HCT116 (cell line): ENCODE measurements around the gene CHST5. TPM values are rescaled to one million over a fixed set of nuclear protein-coding genes. Genes with fewer than 3 reads are reported as not detected.
A peak's percentile ranks its signal among the peaks of the same experiment; 100 is the strongest.

Experiments used
- ATAC-seq: fragments of 200-7000 bp; cut with Tn5 transposase; 2 replicates; pipeline ENCODE4 v1.9.1; 2020; ENCODE audit warnings: mild to moderate bottlenecking, moderate library complexity
- Bru-seq: library from RNA; stranded (reverse); fragments of 400-500 nt; gene quantifications from one replicate; lab custom pipeline; 2021; lab: Mats Ljungman, UMichigan
- BruChase-seq, 2 experiments: library from RNA; stranded (reverse); fragments of 400-500 nt; gene quantifications; one replicate each; lab custom pipeline; 2021; lab: Mats Ljungman, UMichigan
- BruUV-seq: library from RNA; stranded (reverse); fragments of 400-500 nt; replicated peaks from 2 replicates; lab custom pipeline; 2021; lab: Mats Ljungman, UMichigan
- CTCF ChIA-PET: fragments of 300-600 bp; sonication (Branson Sonifier 250); formaldehyde crosslinking; loops from one replicate; lab custom pipeline; 2021; ENCODE audit warnings: antibody characterized with exemption; lab: Charles Lee
- POLR2A ChIA-PET: fragments of 300-600, 350-600 bp; sonication (Branson Sonifier 250); formaldehyde crosslinking; loops from one replicate; lab custom pipeline; 2021; ENCODE audit warnings: antibody characterized with exemption; lab: Charles Lee
- RAD21 ChIA-PET, 2 experiments: fragments of 300-600 bp; sonication (Branson Sonifier 250); formaldehyde crosslinking; loops; one replicate each; lab custom pipeline; 2023; ENCODE audit warnings: low total read pairs in 2 of 2; ENCODE audit not compliant: uncharacterized antibody in 2 of 2, unreplicated experiment in 2 of 2, low non-redundant PET in 1 of 2; lab: Charles Lee
- DNase-seq: peaks from one replicate; pipeline ENCODE4 v3.0.0-alpha.2; 2010; ENCODE audit warnings: low read depth, low spot score
- H2AFZ ChIP-seq: fragments of 200-600 bp; shearing (Covaris generic), sonication (generic); 2 replicates; pipeline ENCODE4 v1.6.1; 2017; ENCODE audit warnings: low read depth, mixed run types, mixed read lengths, antibody characterized with exemption, low read length; ENCODE audit not compliant: poor library complexity, severe bottlenecking
- H3K27ac ChIP-seq: 2 replicates; pipeline ENCODE4 v1.5.1; 2012; ENCODE audit warnings: low read depth, low read length
- H3K27me3 ChIP-seq: fragments of 200-600 bp; sonication (generic); 2 replicates; pipeline ENCODE4 v1.6.1; 2016; ENCODE audit warnings: mixed run types, low read length, mixed read lengths; ENCODE audit not compliant: insufficient read depth
- H3K36me3 ChIP-seq, 2 experiments: fragments of 200-500 bp in 1 of 2; fragments of 200-600 bp in 1 of 2; sonication (Bioruptor generic) in 1 of 2; sonication (generic) in 1 of 2; 2 replicates each; pipeline versions ENCODE4 v1.5.1 to v1.6.1; 2014 to 2016; ENCODE audit warnings: low read length in 2 of 2, inconsistent platforms in 1 of 2, mixed read lengths in 1 of 2, mixed run types in 1 of 2; ENCODE audit not compliant: insufficient read depth in 2 of 2, control insufficient read depth in 1 of 2
- H3K4me1 ChIP-seq, 2 experiments: fragments of 200-600 bp in 1 of 2; sonication (generic) in 1 of 2; 2 replicates each; pipeline versions ENCODE4 v1.5.1 to v1.6.1; 2012 to 2017; ENCODE audit warnings: low read length in 2 of 2, inconsistent platforms in 1 of 2, mild to moderate bottlenecking in 1 of 2, mixed read lengths in 1 of 2, mixed run types in 1 of 2, moderate library complexity in 1 of 2; ENCODE audit not compliant: insufficient read depth in 2 of 2, control insufficient read depth in 1 of 2
- H3K4me2 ChIP-seq: fragments of 200-600 bp; sonication (generic); 2 replicates; pipeline ENCODE4 v1.6.1; 2017; ENCODE audit warnings: mixed run types, low read length, mixed read lengths
- H3K4me3 ChIP-seq, 2 experiments: fragments of 200-600 bp in 1 of 2; sonication (generic) in 1 of 2; replicated peaks in 1 of 2; 2 replicates each; pipeline ENCODE4 v1.5.1; 2011 to 2016; ENCODE audit warnings: low read length in 2 of 2, control low read depth in 1 of 2, low read depth in 1 of 2, mild to moderate bottlenecking in 1 of 2, mixed read lengths in 1 of 2, mixed run types in 1 of 2
- H3K79me2 ChIP-seq: fragments of 200-600 bp; sonication (generic); 2 replicates; pipeline ENCODE4 v1.6.1; 2017; ENCODE audit warnings: mild to moderate bottlenecking, mixed run types, low read length, moderate library complexity, mixed read lengths; ENCODE audit not compliant: insufficient read depth
- H3K9ac ChIP-seq: fragments of 200-600 bp; sonication (generic); 2 replicates; pipeline ENCODE4 v1.6.1; 2016; ENCODE audit warnings: low read length, mixed read lengths
- H3K9me2 ChIP-seq: fragments of 200-600 bp; sonication (generic), shearing (Covaris generic); 2 replicates; pipeline ENCODE4 v1.6.1; 2017; ENCODE audit warnings: mixed run types, mild to moderate bottlenecking, moderate library complexity; ENCODE audit not compliant: insufficient read depth
- H3K9me3 ChIP-seq, 2 experiments: fragments of 200-500 bp in 1 of 2; fragments of 200-600 bp in 1 of 2; sonication (Bioruptor generic) in 1 of 2; sonication (generic) in 1 of 2; 2 replicates each; pipeline ENCODE4 v1.6.1; 2014 to 2017; ENCODE audit warnings: low read length in 2 of 2, mixed read lengths in 2 of 2, inconsistent platforms in 1 of 2, low read depth in 1 of 2, mild to moderate bottlenecking in 1 of 2, mixed run types in 1 of 2, moderate library complexity in 1 of 2; ENCODE audit not compliant: control insufficient read depth in 1 of 2, insufficient read depth in 1 of 2
- H4K20me1 ChIP-seq: fragments of 200-600 bp; sonication (generic), shearing (Covaris generic); 2 replicates; pipeline ENCODE4 v1.6.1; 2017; ENCODE audit warnings: mixed run types, mild to moderate bottlenecking, moderate library complexity; ENCODE audit not compliant: insufficient read depth
- CBX3 ChIP-seq: IDR thresholded peaks from 2 replicates; pipeline ENCODE4 v1.6.1; 2012; ENCODE audit warnings: low read depth
- EGR1 ChIP-seq: IDR thresholded peaks from 2 replicates; pipeline ENCODE4 v1.6.1; 2012; ENCODE audit warnings: low read depth
- EZH2 ChIP-seq: fragments of 200-600 bp; sonication (generic); IDR thresholded peaks from 2 replicates; pipeline ENCODE4 v1.6.1; 2017; ENCODE audit warnings: antibody characterized with exemption, mixed run types
- FOSL1 ChIP-seq: IDR thresholded peaks from 2 replicates; pipeline ENCODE4 v1.6.1; 2012; ENCODE audit warnings: low read depth
- REST ChIP-seq: IDR thresholded peaks from 2 replicates; pipeline ENCODE4 v1.6.1; 2012; ENCODE audit warnings: low read depth
- SP1 ChIP-seq: IDR thresholded peaks from 2 replicates; pipeline ENCODE4 v1.6.1; 2012; ENCODE audit warnings: low read depth
- TCF7L2 ChIP-seq: IDR thresholded peaks from 2 replicates; pipeline ENCODE4 v1.7.0; 2011; ENCODE audit warnings: borderline replicate concordance, inconsistent platforms; ENCODE audit not compliant: insufficient read depth, insufficient read length; ENCODE audit errors: extremely low read depth
- intact Hi-C: fragments of 100-400 bp; cut with micrococcal nuclease; formaldehyde crosslinking; loops from 2 replicates; pipeline ENCODE4 v1.10.0; 2022
- long read RNA-seq: library from polyadenylated mRNA; unstranded; transcript quantifications from one replicate; pipeline ENCODE4 v2.0.0, GENCODE V29; 2021; ENCODE audit not compliant: unreplicated experiment
- polyA plus RNA-seq: library from polyadenylated mRNA; unstranded; fragments of >200 nt; gene quantifications from 2 replicates; pipeline ENCODE4 v1.2.1, GENCODE V29; 2012; ENCODE audit warnings: missing spikeins
- total RNA-seq: library from RNA; stranded (reverse); gene quantifications from one replicate; pipeline ENCODE4 v1.2.1, GENCODE V29; 2021; ENCODE audit not compliant: unreplicated experiment

CHST5 gene
- total RNA-seq (0.32 TPM), Bru-seq, nascent RNA (percentile 35 among the genes with signal in this experiment), BruChase-seq, experiment 1, labeled RNA remaining after a 6-hour chase (percentile 37 among the genes with signal in this experiment), BruChase-seq, experiment 2, labeled RNA remaining after a 2-hour chase (percentile 45 among the genes with signal in this experiment)
- 0.07 and 0.10 TPM in 2 replicates for polyA plus RNA-seq
- long read RNA-seq, partial matches to known transcripts, result 0 of 1 reads
- long read RNA-seq, other reads (novel, unspliced or antisense), result 0 of 1 reads

GRCh38 chr16:75535901-75536300 is at the start of gene CHST5:
Gene CHST5 (minus strand): TSS chr16:75536108. CDS start chr16:75530384, 5,724 bp downstream.
- H2AFZ ChIP-seq, result no peak within 1 kb of the TSS
- H3K9me2 ChIP-seq, result no peaks in the 10 kb centered on the region
- BruUV-seq, result no TSS peak
- H3K4me3 ChIP-seq, result no peak within 1 kb of the TSS
- CTCF ChIA-PET, result interaction anchor here (3.3 kb wide), 1 partner anchor 19 kb away, joined by 11 read pairs; no protein-coding TSS in a partner anchor
- no peaks in the 10 kb centered on the region for H4K20me1 ChIP-seq
- no peak within 1 kb of the TSS for H3K27ac ChIP-seq
- no peak for DNase-seq
- POLR2A ChIA-PET, result no interaction called here
- no peaks in the 10 kb centered on the region for H3K9me3 ChIP-seq
- no peak within 1 kb of the TSS for H3K9ac ChIP-seq
- no peaks in the 10 kb centered on the region for H3K36me3 ChIP-seq
- H3K4me2 ChIP-seq, result no peak within 1 kb of the TSS
- H3K4me1 ChIP-seq, result no peaks in the 10 kb centered on the region
- TF ChIP-seq SP1, result no peak
- no peak for TF ChIP-seq TCF7L2
- TF ChIP-seq REST, result no peak
- TF ChIP-seq EZH2, result no peak
- no peak for TF ChIP-seq EGR1
- no peak for TF ChIP-seq FOSL1
- no peak for TF ChIP-seq CBX3
- TF ChIP-seq, all 23 proteins: peak for 0
- no peak for ATAC-seq
- RAD21 ChIA-PET, result no interaction called here
- intact Hi-C loops, result no loop called here
- Histone ChIP-seq H3K27me3 (no peaks in the 10 kb centered on the region), H3K79me2 (no peaks in the 10 kb centered on the region)
